OCI-LY7 (cell line): ENCODE results near the gene NHP2. TPM values are rescaled to one million over a fixed set of nuclear protein-coding genes. Genes with fewer than 3 reads are reported as not detected.

ENCODE experiments used
- BruUV-seq: library from RNA; stranded (reverse); fragments of 400-500 nt; replicated peaks from 2 replicates; lab custom pipeline; 2021; lab: Mats Ljungman, UMichigan
- CTCF ChIA-PET: fragments of 300-600 bp; sonication (Branson Sonifier 250); formaldehyde crosslinking; loops from one replicate; lab custom pipeline; 2022; ENCODE audit warnings: antibody characterized with exemption; ENCODE audit not compliant: unreplicated experiment; lab: Charles Lee
- POLR2A ChIA-PET: fragments of 300-600 bp; sonication (Branson Sonifier 250); formaldehyde crosslinking; loops from one replicate; lab custom pipeline; 2022; ENCODE audit warnings: antibody characterized with exemption; lab: Charles Lee
- DNase-seq: peaks from one replicate; pipeline ENCODE4 v3.0.0-alpha.2; 2015; ENCODE audit warnings: low spot score
- H2AFZ ChIP-seq: fragments of 200-600 bp; sonication (generic), shearing (Covaris generic); 2 replicates; pipeline ENCODE4 v1.6.1; 2014; ENCODE audit warnings: mild to moderate bottlenecking, antibody characterized with exemption, low read length, moderate library complexity
- H3K27ac ChIP-seq: fragments of 200-600 bp; sonication (generic); 2 replicates; pipeline ENCODE4 v1.5.1; 2014; ENCODE audit warnings: mixed run types, low read depth, mild to moderate bottlenecking, moderate library complexity, low read length, inconsistent platforms; ENCODE audit not compliant: poor library complexity, severe bottlenecking
- H3K36me3 ChIP-seq: fragments of 200-600 bp; sonication (generic); 2 replicates; pipeline ENCODE4 v1.6.1; 2014; ENCODE audit warnings: mild to moderate bottlenecking, antibody characterized with exemption, low read length, moderate library complexity, mixed read lengths; ENCODE audit not compliant: insufficient read depth
- H3K4me1 ChIP-seq: fragments of 200-600 bp; sonication (generic); 2 replicates; pipeline ENCODE4 v1.5.1; 2014; ENCODE audit warnings: mild to moderate bottlenecking, low read length; ENCODE audit not compliant: insufficient read depth, poor library complexity, severe bottlenecking
- H3K4me2 ChIP-seq: fragments of 200-600 bp; sonication (generic); 2 replicates; pipeline ENCODE4 v1.6.1; 2014; ENCODE audit warnings: mild to moderate bottlenecking, low read length
- H3K4me3 ChIP-seq: fragments of 200-600 bp; sonication (generic); 2 replicates; pipeline ENCODE4 v1.5.1; 2014; ENCODE audit warnings: mild to moderate bottlenecking, low read depth, low read length; ENCODE audit not compliant: poor library complexity, severe bottlenecking
- H3K79me2 ChIP-seq: fragments of 200-600 bp; sonication (generic); 2 replicates; pipeline ENCODE4 v1.6.1; 2016; ENCODE audit warnings: low read depth, mild to moderate bottlenecking, low read length, moderate library complexity, mixed read lengths; ENCODE audit not compliant: insufficient read depth
- H3K9me2 ChIP-seq: fragments of 200-600 bp; sonication (generic); 2 replicates; pipeline ENCODE4 v1.6.1; 2016; ENCODE audit warnings: mild to moderate bottlenecking, low read length, mixed read lengths; ENCODE audit not compliant: insufficient read depth
- H3K9me3 ChIP-seq: fragments of 200-600 bp; sonication (generic); 2 replicates; pipeline ENCODE4 v1.6.1; 2014; ENCODE audit warnings: mild to moderate bottlenecking, mixed run types, low read length, mixed read lengths
- H4K20me1 ChIP-seq: fragments of 200-600 bp; sonication (generic); 2 replicates; pipeline ENCODE4 v1.6.1; 2014; ENCODE audit warnings: mild to moderate bottlenecking, antibody characterized with exemption, low read length, moderate library complexity, mixed read lengths; ENCODE audit not compliant: insufficient read depth
- EZH2phosphoT487 ChIP-seq: fragments of 200-600 bp; sonication (generic); IDR thresholded peaks from 2 replicates; pipeline ENCODE4 v1.6.1; 2018; ENCODE audit warnings: low read depth, borderline replicate concordance, mild to moderate bottlenecking, mixed run types, antibody characterized with exemption, low read length, moderate library complexity, mixed read lengths
- intact Hi-C: fragments of 100-400 bp; cut with micrococcal nuclease; formaldehyde crosslinking; loops from one replicate; pipeline ENCODE4 v1.10.0; 2022; ENCODE audit not compliant: unreplicated experiment
- total RNA-seq, 2 experiments: library from RNA; depleted of rRNA in 1 of 2; stranded (reverse); fragments of >200 nt in 1 of 2; shearing (Covaris generic) in 1 of 2; gene quantifications; 2 replicates each; pipeline ENCODE4 v1.2.3, GENCODE V29; 2014 to 2022
- TF ChIP-seq, protein P1 (sequence below): fragments of 200-600 bp; sonication (generic); conservative IDR thresholded peaks from 2 replicates; pipeline ENCODE4 v1.5.1; 2014; ENCODE audit warnings: mild to moderate bottlenecking, antibody characterized with exemption, low read length, moderate library complexity, mixed read lengths

Gene NHP2
- total RNA-seq, 2 experiments from 2014 or later, result 216 to 309 TPM

DNA sequence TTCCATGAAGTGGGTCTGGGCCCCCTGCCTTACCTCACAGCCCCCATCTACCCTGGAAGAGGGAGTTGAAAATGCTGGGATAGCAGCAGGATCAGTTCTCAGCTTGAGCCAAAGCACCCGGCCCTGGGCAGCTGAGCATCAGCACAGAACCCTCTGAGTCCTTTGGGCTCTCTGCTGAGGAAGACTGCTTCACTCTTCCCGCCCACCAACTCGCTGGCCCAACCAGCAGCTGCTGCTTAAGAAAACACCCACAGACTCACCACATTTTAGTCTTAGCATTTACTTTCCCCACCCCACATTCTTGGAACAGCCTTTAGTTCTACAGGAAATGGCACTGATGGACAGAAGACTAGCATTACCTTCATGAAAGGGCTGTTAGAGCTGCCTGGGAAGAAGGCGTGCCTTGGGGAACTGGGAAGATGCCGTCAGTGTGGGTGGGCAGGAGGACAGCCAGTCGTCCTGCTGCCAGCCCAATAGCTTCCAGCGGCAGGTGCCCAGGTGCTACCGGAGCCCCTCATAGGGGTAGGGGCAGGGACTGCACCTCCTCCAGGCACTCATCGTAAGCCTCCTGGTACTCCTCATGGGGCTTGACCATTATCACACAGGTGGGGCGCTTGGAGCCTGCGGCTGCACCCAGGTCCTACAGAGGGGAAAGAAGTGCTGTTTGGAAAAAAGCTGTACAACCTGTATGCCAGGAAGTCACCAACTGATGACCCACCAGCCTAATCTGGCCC, 4.3 kb downstream of the NHP2 start:
- no TSS peak for BruUV-seq
- Histone ChIP-seq H3K79me2 (peaks cover 18% of the 10 kb centered on the region), H3K4me2 (no peak overlapping the region), H3K9me2 (no peaks in the 10 kb centered on the region), H3K4me1 (peaks cover 25% of the 10 kb centered on the region), H3K36me3 (peaks cover 84% of the 10 kb centered on the region), H2AFZ (no peak overlapping the region), H3K27ac (no peak overlapping the region), H3K4me3 (no peak overlapping the region), H3K9me3 (no peaks in the 10 kb centered on the region), H4K20me1 (no peaks in the 10 kb centered on the region)
- TF ChIP-seq, protein P1, sequence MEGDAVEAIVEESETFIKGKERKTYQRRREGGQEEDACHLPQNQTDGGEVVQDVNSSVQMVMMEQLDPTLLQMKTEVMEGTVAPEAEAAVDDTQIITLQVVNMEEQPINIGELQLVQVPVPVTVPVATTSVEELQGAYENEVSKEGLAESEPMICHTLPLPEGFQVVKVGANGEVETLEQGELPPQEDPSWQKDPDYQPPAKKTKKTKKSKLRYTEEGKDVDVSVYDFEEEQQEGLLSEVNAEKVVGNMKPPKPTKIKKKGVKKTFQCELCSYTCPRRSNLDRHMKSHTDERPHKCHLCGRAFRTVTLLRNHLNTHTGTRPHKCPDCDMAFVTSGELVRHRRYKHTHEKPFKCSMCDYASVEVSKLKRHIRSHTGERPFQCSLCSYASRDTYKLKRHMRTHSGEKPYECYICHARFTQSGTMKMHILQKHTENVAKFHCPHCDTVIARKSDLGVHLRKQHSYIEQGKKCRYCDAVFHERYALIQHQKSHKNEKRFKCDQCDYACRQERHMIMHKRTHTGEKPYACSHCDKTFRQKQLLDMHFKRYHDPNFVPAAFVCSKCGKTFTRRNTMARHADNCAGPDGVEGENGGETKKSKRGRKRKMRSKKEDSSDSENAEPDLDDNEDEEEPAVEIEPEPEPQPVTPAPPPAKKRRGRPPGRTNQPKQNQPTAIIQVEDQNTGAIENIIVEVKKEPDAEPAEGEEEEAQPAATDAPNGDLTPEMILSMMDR, result no peak
- POLR2A ChIA-PET, result no interaction called here
- intact Hi-C loops, result no loop called here
- no peak for DNase-seq
- CTCF ChIA-PET, result no interaction called here

DNA sequence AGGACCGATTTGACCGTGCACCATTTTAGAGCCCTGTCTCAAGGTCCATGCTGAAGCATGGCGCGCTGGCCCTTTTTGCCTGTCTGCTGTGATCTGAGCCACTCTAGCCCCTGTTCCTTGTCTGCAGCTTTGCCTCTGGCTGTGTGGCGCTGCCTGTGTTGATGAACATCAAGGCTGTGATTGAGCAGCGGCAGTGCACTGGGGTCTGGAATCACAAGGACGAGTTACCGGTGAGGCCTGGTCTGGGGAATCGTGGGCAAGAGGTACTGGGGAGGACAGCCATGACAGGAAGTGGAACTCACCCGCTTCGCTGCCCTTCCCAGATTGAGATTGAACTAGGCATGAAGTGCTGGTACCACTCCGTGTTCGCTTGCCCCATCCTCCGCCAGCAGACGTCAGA, 6.3 kb downstream of the NHP2 start:
- H3K4me2 ChIP-seq, result no peak overlapping the region
- POLR2A ChIA-PET, result interaction anchor here (0.6 to 1.3 kb wide), 3 partner anchors 31 to 56 kb away, joined by 3 to 6 read pairs (median 5); no protein-coding TSS in a partner anchor
- no peak for DNase-seq

More for the DNA sequence above, 6.3 kb downstream of the NHP2 start:
- intact Hi-C loops, result no loop called here
- H4K20me1 ChIP-seq, result no peaks in the 10 kb centered on the region
- H3K27ac ChIP-seq, result no peak overlapping the region
- TF ChIP-seq, protein P1, result no peak
- TF ChIP-seq EZH2phosphoT487, result no peak
- peaks cover 15% of the 10 kb centered on the region for H3K4me1 ChIP-seq
- H3K9me2 ChIP-seq, result no peaks in the 10 kb centered on the region
- CTCF ChIA-PET, result interaction anchor here (1.0 kb wide), 1 partner anchor 70 kb away, joined by 3 read pairs; no protein-coding TSS in a partner anchor
- H3K4me3 ChIP-seq, result no peak overlapping the region
- no peaks in the 10 kb centered on the region for H3K9me3 ChIP-seq
- peaks cover 96% of the 10 kb centered on the region for H3K36me3 ChIP-seq
- H3K79me2 ChIP-seq, result peaks cover 7% of the 10 kb centered on the region; the same call in 1 of the 2 replicates
- no TSS peak for BruUV-seq
- no peak overlapping the region for H2AFZ ChIP-seq
